ENCODE data around the gene MS4A6E.

DNA sequence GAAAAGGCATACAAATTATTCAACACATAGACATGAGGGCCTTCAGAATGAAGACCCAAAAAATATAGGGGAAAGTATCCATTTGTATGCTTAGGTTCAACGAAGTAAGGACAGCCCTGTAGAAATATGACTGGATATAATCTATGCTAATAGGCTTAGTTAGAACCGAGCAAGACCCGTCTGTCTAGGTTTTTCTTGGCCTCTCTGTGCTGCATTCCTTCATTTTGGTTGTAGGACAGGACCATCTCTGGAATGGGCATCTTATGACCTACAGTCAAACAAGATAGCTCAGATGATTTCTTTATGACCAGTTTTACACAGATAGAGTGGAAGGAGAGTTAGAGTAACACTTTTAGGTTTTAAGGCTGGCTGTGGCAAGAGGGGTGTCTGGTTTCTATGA is 45.7 kb downstream of the MS4A6E start:
- TF ChIP-seq EZH2phosphoT487 (IDR thresholded peaks at IDR 0.05; ENCODE audit: borderline replicate concordance), result no peak
- TF ChIP-seq, protein P1, sequence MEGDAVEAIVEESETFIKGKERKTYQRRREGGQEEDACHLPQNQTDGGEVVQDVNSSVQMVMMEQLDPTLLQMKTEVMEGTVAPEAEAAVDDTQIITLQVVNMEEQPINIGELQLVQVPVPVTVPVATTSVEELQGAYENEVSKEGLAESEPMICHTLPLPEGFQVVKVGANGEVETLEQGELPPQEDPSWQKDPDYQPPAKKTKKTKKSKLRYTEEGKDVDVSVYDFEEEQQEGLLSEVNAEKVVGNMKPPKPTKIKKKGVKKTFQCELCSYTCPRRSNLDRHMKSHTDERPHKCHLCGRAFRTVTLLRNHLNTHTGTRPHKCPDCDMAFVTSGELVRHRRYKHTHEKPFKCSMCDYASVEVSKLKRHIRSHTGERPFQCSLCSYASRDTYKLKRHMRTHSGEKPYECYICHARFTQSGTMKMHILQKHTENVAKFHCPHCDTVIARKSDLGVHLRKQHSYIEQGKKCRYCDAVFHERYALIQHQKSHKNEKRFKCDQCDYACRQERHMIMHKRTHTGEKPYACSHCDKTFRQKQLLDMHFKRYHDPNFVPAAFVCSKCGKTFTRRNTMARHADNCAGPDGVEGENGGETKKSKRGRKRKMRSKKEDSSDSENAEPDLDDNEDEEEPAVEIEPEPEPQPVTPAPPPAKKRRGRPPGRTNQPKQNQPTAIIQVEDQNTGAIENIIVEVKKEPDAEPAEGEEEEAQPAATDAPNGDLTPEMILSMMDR (conservative IDR thresholded peaks at IDR 0.05; ENCODE audit: low read length), result no peak

All from Loucy (cell line).